Measurements from ENCODE around the gene CAMK1D.
A peak's percentile ranks its signal among the peaks of the same experiment; 100 is the strongest.
"Not testable (repeated sequence)": the region's sequence is repeated elsewhere in the genome, so short reads cannot be mapped to it uniquely, and the experiment has no call there.

CAMK1D gene

GRCh38 chr10:12431151-12432101, 82.1 kb downstream of the CAMK1D start:
- no peak for DNase-seq

GRCh38 chr10:12432402-12433189, 83.2 kb downstream of the CAMK1D start:
- DNase-seq: no peak

- DNase-seq: no peak
These were observed 84.9 kb downstream of the CAMK1D start for GRCh38 chr10:12434277-12434676.

GRCh38 chr10:12434677-12435076, 85.3 kb downstream of the CAMK1D start:
- DNase-seq: not testable (repeated sequence)

GRCh38 chr10:12435348-12435747, 86.0 kb downstream of the CAMK1D start:
- DNase-seq: no peak

- no peak for DNase-seq
These were observed 89.8 kb downstream of the CAMK1D start for GRCh38 chr10:12438919-12439692.

- DNase-seq: peak in 1 of 5 experiments; percentile 10
These were observed 90.4 kb downstream of the CAMK1D start for GRCh38 chr10:12439767-12440166.

GRCh38 chr10:12443026-12443425, 93.7 kb downstream of the CAMK1D start:
- DNase-seq: no peak

GRCh38 chr10:12444981-12445700, 95.8 kb downstream of the CAMK1D start:
- no peak for DNase-seq

GRCh38 chr10:12445701-12446334, 96.5 kb downstream of the CAMK1D start:
- no peak for DNase-seq

- DNase-seq: no peak
These were observed 99.0 kb downstream of the CAMK1D start for GRCh38 chr10:12448340-12448728.

- DNase-seq: peak in 4 of 5 experiments; percentile 58 to 98 (median 80)
These were observed 99.5 kb downstream of the CAMK1D start for GRCh38 chr10:12448729-12449391.

- DNase-seq: no peak
These were observed 106.0 kb downstream of the CAMK1D start for GRCh38 chr10:12455318-12455717.

GRCh38 chr10:12455766-12456165, 106.4 kb downstream of the CAMK1D start:
- DNase-seq: no peak

GRCh38 chr10:12459340-12459739, 110.0 kb downstream of the CAMK1D start:
- DNase-seq: no peak

GRCh38 chr10:12459762-12460161, 110.4 kb downstream of the CAMK1D start:
- no peak for DNase-seq

GRCh38 chr10:12463459-12463838, 114.1 kb downstream of the CAMK1D start:
- DNase-seq: peak in 1 of 5 experiments; percentile 35

- peak in 1 of 5 experiments; percentile 37 for DNase-seq
These were observed 116.2 kb downstream of the CAMK1D start for GRCh38 chr10:12465385-12466136.

- peak in 1 of 5 experiments; percentile 59 for DNase-seq
These were observed 117.5 kb downstream of the CAMK1D start for GRCh38 chr10:12466704-12467305.

GRCh38 chr10:12469345-12469744, 120.0 kb downstream of the CAMK1D start:
- DNase-seq: no peak

Data from T-helper 2 cell (primary cell).